Raji (cell line): ENCODE data around the gene NLGN1.

Experiments used
- POLR2A ChIP-seq: IDR thresholded peaks from 2 replicates; pipeline ENCODE4 v1.6.1; 2011; ENCODE audit warnings: low read depth, low read length, control low read depth; ENCODE audit not compliant: insufficient read depth

NLGN1 gene

DNA sequence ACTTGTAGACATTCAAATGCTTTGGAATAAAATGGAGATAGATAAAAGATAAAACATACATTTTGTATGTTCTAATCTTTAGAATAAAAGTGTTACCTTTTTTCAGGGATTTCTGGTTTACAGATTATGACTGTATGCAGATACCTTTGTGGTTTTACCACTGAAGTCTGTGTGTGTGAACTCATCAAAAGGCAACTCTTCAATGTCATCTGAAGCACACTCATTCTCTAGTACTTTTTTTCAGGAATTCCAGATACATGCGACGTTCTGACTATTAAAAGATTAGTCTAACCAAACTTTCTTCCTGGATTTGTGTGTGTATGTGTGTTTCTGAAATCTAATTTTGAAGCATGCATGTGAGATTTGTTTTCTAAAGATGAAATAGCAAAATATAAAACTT is 188.6 kb downstream of the NLGN1 start:
- TF ChIP-seq POLR2A: no peak

GRCh38 chr3:173587055-173587454 is 189.5 kb downstream of the NLGN1 start:
- TF ChIP-seq POLR2A: no peak

- TF ChIP-seq POLR2A: no peak
Measured at GRCh38 chr3:173588556-173588955, 191.0 kb downstream of the NLGN1 start.

DNA sequence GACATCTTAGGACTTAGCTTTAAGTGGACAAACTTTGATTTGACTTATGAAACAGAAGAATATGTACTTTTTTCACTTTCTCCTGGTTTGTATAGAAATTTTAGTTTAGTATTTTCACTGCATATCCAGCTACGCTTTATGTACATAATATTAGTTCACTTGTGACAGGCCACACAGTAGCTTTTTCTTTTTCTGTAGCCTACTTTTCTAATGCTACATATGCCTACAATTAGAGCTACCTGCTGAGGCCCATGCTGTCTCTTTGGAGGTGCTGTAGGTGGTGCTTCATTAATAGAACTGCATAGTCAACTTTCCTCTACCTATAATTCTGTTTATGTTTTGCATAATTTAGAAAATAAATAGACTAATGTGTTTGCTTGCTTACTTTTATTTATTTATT is 191.6 kb downstream of the NLGN1 start:
- TF ChIP-seq POLR2A: no peak

- TF ChIP-seq POLR2A: no peak
Measured at GRCh38 chr3:173591401-173591800, 193.9 kb downstream of the NLGN1 start.

DNA sequence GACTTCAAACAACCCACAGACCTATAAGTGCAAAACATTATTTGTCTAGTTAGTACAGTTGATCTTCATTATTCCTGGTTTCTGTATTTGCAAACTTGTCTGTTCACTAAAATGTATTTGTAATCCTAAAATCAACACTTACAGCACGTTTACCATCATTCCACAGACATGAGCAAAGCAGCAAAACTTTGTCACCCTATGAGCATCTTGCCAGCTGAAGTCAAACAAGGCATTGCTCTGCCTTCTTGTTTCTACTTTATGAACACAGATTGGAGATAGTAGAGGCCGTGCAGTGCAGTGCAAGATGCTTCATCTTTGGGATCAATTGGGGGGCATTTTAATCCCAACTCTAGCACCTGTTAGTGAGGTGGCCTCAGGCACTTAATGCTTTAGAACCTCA is 202.1 kb downstream of the NLGN1 start:
- TF ChIP-seq POLR2A: no peak

DNA sequence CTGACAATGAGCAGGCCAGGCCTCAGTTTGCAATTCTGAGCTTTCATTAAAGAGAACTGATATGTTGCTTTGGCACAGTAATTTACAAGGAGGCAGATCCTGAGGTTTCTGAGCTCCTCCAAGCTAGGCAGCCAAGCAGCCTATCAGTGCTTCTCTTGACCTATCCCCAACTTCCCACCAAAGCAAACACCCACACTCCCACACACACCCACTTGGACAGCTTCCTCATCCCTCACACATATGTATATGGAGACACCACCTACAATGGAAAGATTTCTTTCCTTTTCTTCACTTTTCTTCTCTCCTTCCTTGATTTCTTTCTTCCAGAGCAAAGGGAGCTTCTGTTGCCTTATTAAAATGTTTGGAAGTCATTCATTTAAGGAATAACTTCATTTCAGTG is 217.0 kb downstream of the NLGN1 start:
- no peak for TF ChIP-seq POLR2A

DNA sequence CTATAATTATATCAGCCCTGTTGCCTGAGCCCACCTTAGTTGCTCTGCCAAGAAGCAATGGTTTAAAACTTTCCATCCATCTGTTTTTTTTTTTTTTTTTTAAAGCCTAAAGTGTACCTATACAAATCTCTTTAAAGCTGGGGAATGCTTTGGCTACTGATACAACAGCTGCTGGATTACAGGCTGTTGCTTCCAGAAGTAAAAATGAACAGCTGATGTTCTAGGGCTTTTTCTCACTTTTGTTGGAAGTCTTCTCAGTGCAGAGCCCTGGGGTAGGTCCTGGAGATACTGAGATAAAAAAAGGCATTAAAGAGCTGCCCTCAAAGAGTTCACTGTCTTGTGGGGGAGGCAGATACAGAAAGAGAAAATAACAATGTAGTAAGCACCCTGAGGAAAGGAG is 218.1 kb downstream of the NLGN1 start:
- no peak for TF ChIP-seq POLR2A

DNA sequence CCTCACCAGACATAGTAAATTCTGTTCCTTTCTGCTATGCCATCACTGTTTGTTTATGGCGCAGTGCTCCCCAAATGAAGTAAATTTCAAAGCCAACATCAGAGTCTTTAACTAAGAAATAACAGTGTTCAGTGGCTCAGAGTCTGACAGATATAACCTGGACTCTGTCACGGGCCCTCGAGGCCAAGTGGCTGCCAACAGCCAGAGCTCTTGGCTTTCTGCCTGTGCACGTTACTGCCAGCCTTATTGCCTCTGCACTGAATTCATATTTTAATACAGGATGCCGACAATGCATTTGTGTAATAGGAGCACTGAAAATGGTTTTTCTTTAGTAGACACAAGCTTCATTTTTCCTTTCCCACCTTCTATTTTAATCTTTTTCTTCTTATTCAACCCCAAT is 219.9 kb downstream of the NLGN1 start:
- TF ChIP-seq POLR2A: no peak

- no peak for TF ChIP-seq POLR2A
Measured at GRCh38 chr3:173618148-173618547, 220.6 kb downstream of the NLGN1 start.

GRCh38 chr3:173618703-173619102 is 221.2 kb downstream of the NLGN1 start:
- no peak for TF ChIP-seq POLR2A

- no peak for TF ChIP-seq POLR2A
Measured at GRCh38 chr3:173622166-173622565, 224.6 kb downstream of the NLGN1 start.

- no peak for TF ChIP-seq POLR2A
Measured at GRCh38 chr3:173624086-173624485, 226.5 kb downstream of the NLGN1 start.

- TF ChIP-seq POLR2A: no peak
Measured at GRCh38 chr3:173630849-173631248, 233.3 kb downstream of the NLGN1 start.

GRCh38 chr3:173632945-173633344 is 235.4 kb downstream of the NLGN1 start:
- no peak for TF ChIP-seq POLR2A

DNA sequence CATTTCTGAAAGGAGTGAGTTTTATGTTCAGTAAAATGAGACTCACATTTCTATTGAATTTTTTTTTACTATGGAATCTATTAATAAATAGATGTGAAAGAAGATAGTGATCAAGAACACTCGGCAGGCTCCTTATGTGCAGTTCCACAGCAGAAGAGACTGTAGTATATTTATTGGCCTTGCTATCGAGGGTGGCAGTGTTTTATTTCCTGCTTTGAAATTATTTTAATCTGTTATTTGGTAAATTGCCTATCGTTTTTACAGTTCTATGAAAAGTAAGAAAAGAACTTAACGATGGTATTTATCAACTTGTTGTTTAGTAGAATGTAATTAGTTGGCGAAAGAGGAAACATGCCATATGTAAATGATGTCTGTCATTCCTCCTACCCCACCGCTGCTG is 238.3 kb downstream of the NLGN1 start:
- no peak for TF ChIP-seq POLR2A

DNA sequence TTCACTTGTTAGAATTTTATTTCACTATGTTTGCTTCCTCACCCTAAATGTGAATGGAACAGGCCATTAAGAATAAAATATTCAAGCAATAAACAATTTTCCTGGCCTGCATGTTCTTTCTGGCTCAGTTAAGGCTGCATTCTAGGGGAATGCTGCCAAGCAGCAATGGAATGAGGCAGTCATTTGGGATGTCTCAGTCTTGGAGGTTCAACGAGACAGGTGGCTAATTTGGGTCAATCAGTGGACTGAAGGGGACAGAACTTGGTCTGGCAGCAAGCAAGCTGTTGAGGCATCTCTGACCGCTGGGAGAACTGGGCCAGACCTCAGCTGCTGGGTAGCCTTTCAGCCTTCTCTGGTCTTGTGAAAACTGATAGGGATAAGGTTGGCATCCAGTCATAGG is 241.6 kb downstream of the NLGN1 start:
- TF ChIP-seq POLR2A: no peak

GRCh38 chr3:173641696-173642095 is 244.2 kb downstream of the NLGN1 start:
- no peak for TF ChIP-seq POLR2A
